ENCODE data around the gene COX7A2L.

GRCh38 chr2:42372474-42373200 lies 11.6 kb upstream of the COX7A2L start:
- TF ChIP-seq POLR2AphosphoS5 (IDR thresholded peaks at IDR 0.05) (no peak), POLR2A (IDR thresholded peaks at IDR 0.05) (no peak), EP300 (IDR thresholded peaks at IDR 0.05) (no peak)
- TF ChIP-seq, protein P1, sequence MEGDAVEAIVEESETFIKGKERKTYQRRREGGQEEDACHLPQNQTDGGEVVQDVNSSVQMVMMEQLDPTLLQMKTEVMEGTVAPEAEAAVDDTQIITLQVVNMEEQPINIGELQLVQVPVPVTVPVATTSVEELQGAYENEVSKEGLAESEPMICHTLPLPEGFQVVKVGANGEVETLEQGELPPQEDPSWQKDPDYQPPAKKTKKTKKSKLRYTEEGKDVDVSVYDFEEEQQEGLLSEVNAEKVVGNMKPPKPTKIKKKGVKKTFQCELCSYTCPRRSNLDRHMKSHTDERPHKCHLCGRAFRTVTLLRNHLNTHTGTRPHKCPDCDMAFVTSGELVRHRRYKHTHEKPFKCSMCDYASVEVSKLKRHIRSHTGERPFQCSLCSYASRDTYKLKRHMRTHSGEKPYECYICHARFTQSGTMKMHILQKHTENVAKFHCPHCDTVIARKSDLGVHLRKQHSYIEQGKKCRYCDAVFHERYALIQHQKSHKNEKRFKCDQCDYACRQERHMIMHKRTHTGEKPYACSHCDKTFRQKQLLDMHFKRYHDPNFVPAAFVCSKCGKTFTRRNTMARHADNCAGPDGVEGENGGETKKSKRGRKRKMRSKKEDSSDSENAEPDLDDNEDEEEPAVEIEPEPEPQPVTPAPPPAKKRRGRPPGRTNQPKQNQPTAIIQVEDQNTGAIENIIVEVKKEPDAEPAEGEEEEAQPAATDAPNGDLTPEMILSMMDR (IDR thresholded peaks at IDR 0.05) = no peak
